Activated CD8-positive, alpha-beta T cell treated with anti-CD3 and anti-CD28 coated beads for 36 hours (primary cell): ENCODE results near the gene TUBB2B. TPM values are rescaled to one million over a fixed set of nuclear protein-coding genes. Genes with fewer than 3 reads are reported as not detected.

Experiments
- ATAC-seq: fragments of 200-7000 bp; cut with Tn5 transposase; one replicate; pipeline ENCODE4 v1.10.0; 2021; ENCODE audit warnings: mild to moderate bottlenecking, moderate library complexity
- CTCF ChIA-PET: fragments of 350-600 bp; sonication (Branson Sonifier 250); formaldehyde crosslinking; loops from one replicate; lab custom pipeline; 2021; ENCODE audit warnings: antibody characterized with exemption; lab: Charles Lee
- POLR2A ChIA-PET: fragments of 350-600 bp; sonication (Branson Sonifier 250); formaldehyde crosslinking; loops from one replicate; lab custom pipeline; 2021; ENCODE audit warnings: antibody characterized with exemption; lab: Charles Lee
- DNase-seq: peaks from one replicate; pipeline ENCODE4 v3.0.0-alpha.2; 2020
- H3K27ac Mint-ChIP-seq: one replicate; pipeline ENCODE4 v1.8.0; 2021; ENCODE audit warnings: mild to moderate bottlenecking, mixed read lengths
- H3K27me3 Mint-ChIP-seq: one replicate; pipeline ENCODE4 v1.8.0; 2021; ENCODE audit warnings: mixed read lengths
- H3K36me3 Mint-ChIP-seq: one replicate; pipeline ENCODE4 v1.8.0; 2021; ENCODE audit warnings: low read depth, mixed read lengths
- H3K4me1 Mint-ChIP-seq: one replicate; pipeline ENCODE4 v1.8.0; 2021; ENCODE audit warnings: low read depth, mixed read lengths
- H3K4me3 Mint-ChIP-seq: one replicate; pipeline ENCODE4 v1.8.0; 2021; ENCODE audit warnings: mild to moderate bottlenecking, moderate library complexity, mixed read lengths
- H3K9me3 Mint-ChIP-seq: one replicate; pipeline ENCODE4 v1.8.0; 2021; ENCODE audit warnings: mixed read lengths
- CTCF ChIP-seq: fragments of 200-600 bp; IDR thresholded peaks from one replicate; pipeline ENCODE4 v1.8.0; 2022; ENCODE audit warnings: antibody characterized with exemption, mild to moderate bottlenecking
- intact Hi-C: fragments of 100-400 bp; cut with micrococcal nuclease; formaldehyde crosslinking; loops from one replicate; pipeline ENCODE4 v1.10.0; 2022
- total RNA-seq, 2 experiments: library from RNA; stranded (reverse); gene quantifications; one replicate each; pipeline ENCODE4 v1.2.3, GENCODE V29; 2021

TUBB2B gene
- total RNA-seq, 2 experiments from 2014 or later: 0.41 to 0.67 TPM

DNA sequence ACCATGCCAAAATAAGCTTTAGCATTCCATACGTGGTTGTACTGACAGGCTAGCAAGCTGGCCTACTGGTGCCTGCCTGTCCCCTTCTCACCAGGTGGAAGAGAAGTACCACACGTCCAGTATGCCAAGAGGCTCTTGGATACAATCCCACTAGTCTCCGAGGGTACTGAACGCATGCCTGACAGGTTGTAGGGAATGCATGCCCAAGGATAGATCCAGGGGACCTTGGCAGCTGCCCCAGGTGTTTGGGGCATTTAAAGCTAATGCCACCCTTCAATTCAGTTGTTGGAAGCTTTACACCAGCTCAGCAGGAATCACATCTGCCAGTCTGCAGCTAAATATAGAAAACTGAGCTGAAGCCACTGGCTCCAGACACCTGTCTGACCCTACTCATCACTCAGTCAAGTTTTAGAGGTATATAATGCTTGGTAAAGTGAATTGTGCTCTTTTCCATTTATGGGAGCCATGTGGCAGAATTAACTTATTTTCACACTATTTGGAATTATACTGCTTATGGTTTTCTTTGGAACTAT, 4.9 kb downstream of the TUBB2B start:
- ChIA-PET CTCF (interaction anchor here (1.4 kb wide), 1 partner anchor 11 kb away, joined by 3 read pairs; no protein-coding TSS in a partner anchor), POLR2A (no interaction called here)
- no peak overlapping the region for H3K27ac Mint-ChIP-seq
- TF ChIP-seq CTCF: no peak
- DNase-seq: no peak
- no peaks in the 10 kb centered on the region for H3K36me3 Mint-ChIP-seq
- no peaks in the 10 kb centered on the region for H3K9me3 Mint-ChIP-seq
- intact Hi-C loops: no loop called here
- peaks cover 7% of the 10 kb centered on the region for H3K4me1 Mint-ChIP-seq
- no peak overlapping the region for H3K4me3 Mint-ChIP-seq
- ATAC-seq: no peak
- H3K27me3 Mint-ChIP-seq: peaks cover 44% of the 10 kb centered on the region

DNA sequence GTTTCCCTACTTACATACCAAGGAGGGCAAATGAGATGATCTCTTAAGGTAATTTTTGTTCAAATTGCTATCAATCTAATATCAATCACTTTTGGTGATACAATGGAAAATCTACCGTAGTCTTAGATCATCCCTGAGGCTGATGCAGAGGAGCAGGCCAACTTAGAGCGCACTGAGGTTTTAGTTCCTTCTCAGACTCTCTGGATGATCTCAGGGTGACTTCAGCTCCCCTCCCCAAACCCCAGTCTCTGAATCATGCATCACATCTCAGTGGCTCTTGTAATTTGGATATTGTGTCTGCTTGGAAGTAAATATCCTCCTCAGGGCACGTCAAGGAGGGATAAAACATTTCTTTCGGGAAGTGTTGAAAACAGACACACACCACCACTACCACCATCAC, 5.9 kb downstream of the TUBB2B start:
- no peak overlapping the region for H3K27ac Mint-ChIP-seq
- intact Hi-C loops: no loop called here
- CTCF ChIA-PET: interaction anchor here (1.2 kb wide), 1 partner anchor 30 kb away, joined by 4 read pairs; no protein-coding TSS in a partner anchor

GRCh38 chr6:3220366-3220765, 7.1 kb downstream of the TUBB2B start:
- no peak for ATAC-seq
- intact Hi-C loops: no loop called here
- DNase-seq: no peak
- Mint-ChIP-seq H3K4me1 (no peaks in the 10 kb centered on the region), H3K27me3 (peaks cover 40% of the 10 kb centered on the region), H3K9me3 (no peaks in the 10 kb centered on the region), H3K36me3 (no peaks in the 10 kb centered on the region), H3K4me3 (no peak overlapping the region), H3K27ac (no peak overlapping the region)
- POLR2A ChIA-PET: interaction anchor here (1.0 kb wide), 1 partner anchor 8 kb away, joined by 3 read pairs; no protein-coding TSS in a partner anchor
- no peak for TF ChIP-seq CTCF
- CTCF ChIA-PET: interaction anchor here (1.2 kb wide), 1 partner anchor 31 kb away, joined by 4 read pairs; no protein-coding TSS in a partner anchor

More for the DNA sequence above, 5.9 kb downstream of the TUBB2B start:
- TF ChIP-seq CTCF: no peak
- ATAC-seq: no peak
- peaks cover 2% of the 10 kb centered on the region for H3K4me1 Mint-ChIP-seq
- H3K27me3 Mint-ChIP-seq: peaks cover 42% of the 10 kb centered on the region
- POLR2A ChIA-PET: no interaction called here
- no peak overlapping the region for H3K4me3 Mint-ChIP-seq
- H3K9me3 Mint-ChIP-seq: no peaks in the 10 kb centered on the region
- no peaks in the 10 kb centered on the region for H3K36me3 Mint-ChIP-seq
- no peak for DNase-seq

DNA sequence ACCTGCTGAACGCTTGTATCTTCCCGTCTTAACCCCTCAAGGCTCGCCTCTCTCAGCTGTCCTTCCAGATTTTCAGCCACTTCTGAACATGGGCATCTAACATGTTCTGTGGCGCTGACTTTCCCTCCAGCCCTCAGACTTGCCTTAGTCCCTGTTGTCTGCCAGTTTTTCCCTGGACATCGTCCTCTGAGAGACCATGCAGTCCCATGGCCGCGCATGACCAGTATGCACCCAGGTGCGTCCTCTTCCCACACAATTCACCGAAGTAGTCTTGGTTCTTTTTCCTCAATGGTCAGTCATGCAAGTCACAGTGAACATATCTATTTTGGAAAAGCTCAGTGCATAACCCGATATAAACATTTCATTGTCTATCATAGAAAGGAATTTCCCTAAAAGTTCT, 9.2 kb downstream of the TUBB2B start:
- no peaks in the 10 kb centered on the region for H3K36me3 Mint-ChIP-seq
- ATAC-seq: no peak
- H3K9me3 Mint-ChIP-seq: no peaks in the 10 kb centered on the region
- H3K4me3 Mint-ChIP-seq: no peak overlapping the region
- H3K27ac Mint-ChIP-seq: no peak overlapping the region
- no peak for TF ChIP-seq CTCF
- H3K4me1 Mint-ChIP-seq: no peaks in the 10 kb centered on the region
- intact Hi-C loops: no loop called here
- DNase-seq: no peak
- H3K27me3 Mint-ChIP-seq: peaks cover 36% of the 10 kb centered on the region
- ChIA-PET CTCF (interaction anchor here (1.4 kb wide), 1 partner anchor 33 kb away, joined by 4 read pairs; no protein-coding TSS in a partner anchor), POLR2A (no interaction called here)

- H3K27me3 Mint-ChIP-seq: peaks cover 36% of the 10 kb centered on the region
- POLR2A ChIA-PET: no interaction called here
- no peaks in the 10 kb centered on the region for H3K9me3 Mint-ChIP-seq
- no peak for TF ChIP-seq CTCF
- intact Hi-C loops: no loop called here
- H3K4me1 Mint-ChIP-seq: peaks cover 2% of the 10 kb centered on the region
- DNase-seq (no peak), ATAC-seq (no peak)
- no peak overlapping the region for H3K27ac Mint-ChIP-seq
- no peaks in the 10 kb centered on the region for H3K36me3 Mint-ChIP-seq
- H3K4me3 Mint-ChIP-seq: no peak overlapping the region
- CTCF ChIA-PET: interaction anchor here (0.7 to 1.4 kb wide), 2 partner anchors 34 to 1009 kb away, joined by 3 to 4 read pairs; no protein-coding TSS in a partner anchor
These were observed 10.2 kb downstream of the TUBB2B start for GRCh38 chr6:3217286-3217685.
